ENCODE data around the gene COX7B2. TPM values are rescaled to one million over a fixed set of nuclear protein-coding genes. Genes with fewer than 3 reads are reported as not detected.

COX7B2 gene
- polyA plus RNA-seq, 1 experiment: not detected

- no peak overlapping the region for H3K27ac ChIP-seq (ENCODE audit: low read depth, low read length)
- no peak for DNase-seq (ENCODE audit: low read depth, low spot score)
- CTCF ChIA-PET: interaction anchor here (0.9 to 2.2 kb wide), 4 partner anchors 10 to 464 kb away, joined by 3 to 8 read pairs (median 6); no protein-coding TSS in a partner anchor
- no peak for TF ChIP-seq CTCF (IDR thresholded peaks at IDR 0.05; ENCODE audit: low read depth, low read length)
- POLR2A ChIA-PET: no interaction called here
- H3K4me3 ChIP-seq (ENCODE audit: low read depth, low read length): no peak overlapping the region
- no peaks in the 10 kb centered on the region for H3K27me3 ChIP-seq (ENCODE audit: control insufficient read depth, insufficient read depth, low read length)
- no peaks in the 10 kb centered on the region for H3K9me3 ChIP-seq (ENCODE audit: control insufficient read depth, insufficient read depth, low read length)
Observed at GRCh38 chr4:46922205-46922604, 13.2 kb upstream of the COX7B2 start.

- no peak overlapping the region for H3K27ac ChIP-seq (ENCODE audit: low read depth, low read length)
- ChIA-PET POLR2A (no interaction called here), CTCF (no interaction called here)
- TF ChIP-seq CTCF (IDR thresholded peaks at IDR 0.05; ENCODE audit: low read depth, low read length): no peak
- no peak overlapping the region for H3K4me3 ChIP-seq (ENCODE audit: low read depth, low read length)
- no peaks in the 10 kb centered on the region for H3K27me3 ChIP-seq (ENCODE audit: control insufficient read depth, insufficient read depth, low read length)
- no peak for DNase-seq (ENCODE audit: low read depth, low spot score)
- no peaks in the 10 kb centered on the region for H3K9me3 ChIP-seq (ENCODE audit: control insufficient read depth, insufficient read depth, low read length)
Observed at GRCh38 chr4:46908148-46908547, 897 bp downstream of the COX7B2 start.

DNA sequence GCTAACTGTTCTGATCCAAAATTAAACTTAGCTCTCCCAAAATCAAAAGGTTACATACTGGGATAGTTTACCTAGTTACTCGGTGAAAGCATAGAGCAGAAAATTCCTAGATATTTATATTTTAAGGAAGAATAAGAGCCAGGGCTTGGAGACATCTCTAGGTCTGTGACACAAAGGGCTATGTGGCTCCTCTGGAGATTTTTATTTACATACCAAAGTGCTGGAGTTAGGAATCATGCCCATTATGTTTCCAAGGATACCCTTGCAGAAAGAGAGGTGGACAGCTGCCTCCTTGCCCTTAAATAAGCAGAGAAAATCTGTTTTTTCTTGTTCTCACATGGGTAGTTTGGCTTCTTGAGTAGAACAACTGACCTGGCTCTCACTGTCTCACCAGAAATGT is 9.0 kb downstream of the COX7B2 start:
- ChIA-PET POLR2A (no interaction called here), CTCF (no interaction called here)
- no peak overlapping the region for H3K27ac ChIP-seq (ENCODE audit: low read depth, low read length)

DNA sequence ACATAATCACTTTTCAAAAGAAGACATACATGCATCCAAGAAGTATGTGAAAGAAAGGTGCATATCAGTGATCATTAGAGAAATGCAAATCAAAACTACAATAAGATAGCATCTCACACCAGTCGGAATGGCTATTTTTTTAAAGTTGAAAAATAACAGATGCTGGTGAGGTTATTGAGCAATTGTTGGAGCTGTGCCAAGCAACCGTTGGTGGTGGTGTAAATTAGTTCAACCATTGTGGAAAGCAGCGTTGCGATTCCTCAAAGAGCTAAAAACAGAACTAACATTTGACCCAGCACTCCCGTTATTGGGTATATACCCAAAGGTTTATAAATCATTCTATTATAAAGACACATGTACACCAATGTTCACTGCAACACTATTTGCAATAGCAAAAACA is 14.2 kb downstream of the COX7B2 start:
- DNase-seq (ENCODE audit: low read depth, low spot score): no peak
- CTCF ChIA-PET: interaction anchor here (0.5 to 1.0 kb wide), 2 partner anchors 51 to 590 kb away, joined by 3 to 4 read pairs; no protein-coding TSS in a partner anchor
- TF ChIP-seq CTCF (IDR thresholded peaks at IDR 0.05; ENCODE audit: low read depth, low read length): no peak

More for the DNA sequence above, 9.0 kb downstream of the COX7B2 start:
- TF ChIP-seq CTCF (IDR thresholded peaks at IDR 0.05; ENCODE audit: low read depth, low read length): no peak
- Histone ChIP-seq H3K9me3 (ENCODE audit: control insufficient read depth, insufficient read depth, low read length) (no peaks in the 10 kb centered on the region), H3K4me3 (ENCODE audit: low read depth, low read length) (no peak overlapping the region), H3K27me3 (ENCODE audit: control insufficient read depth, insufficient read depth, low read length) (peaks cover 5% of the 10 kb centered on the region)
- DNase-seq (ENCODE audit: low read depth, low spot score): no peak

DNA sequence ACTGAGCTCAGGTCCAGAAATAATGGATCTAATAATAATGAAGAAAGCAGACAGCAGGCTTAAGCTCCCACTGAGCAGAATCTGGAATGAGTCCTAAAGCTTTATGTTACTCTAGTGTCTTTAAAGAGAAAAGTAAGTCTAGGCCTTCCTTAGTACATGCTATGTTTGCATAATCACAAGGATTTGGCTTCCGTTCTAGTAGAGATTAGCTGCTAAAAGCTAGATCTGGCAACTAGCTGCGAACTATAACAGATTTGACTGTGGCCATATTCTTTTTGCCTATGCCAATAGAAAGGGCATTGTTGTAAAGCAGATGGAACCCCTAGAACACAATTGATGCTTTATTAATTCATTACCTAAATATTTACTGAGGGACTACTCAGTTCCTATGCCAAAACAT is 19.0 kb downstream of the COX7B2 start:
- TF ChIP-seq CTCF (IDR thresholded peaks at IDR 0.05; ENCODE audit: low read depth, low read length): no peak
- DNase-seq (ENCODE audit: low read depth, low spot score): no peak
- no peaks in the 10 kb centered on the region for H3K9me3 ChIP-seq (ENCODE audit: control insufficient read depth, insufficient read depth, low read length)
- no peak overlapping the region for H3K27ac ChIP-seq (ENCODE audit: low read depth, low read length)
- H3K27me3 ChIP-seq (ENCODE audit: control insufficient read depth, insufficient read depth, low read length): no peaks in the 10 kb centered on the region
- H3K4me3 ChIP-seq (ENCODE audit: low read depth, low read length): no peak overlapping the region
- CTCF ChIA-PET: no interaction called here
- POLR2A ChIA-PET: no interaction called here

More for the DNA sequence above, 14.2 kb downstream of the COX7B2 start:
- Histone ChIP-seq H3K9me3 (ENCODE audit: control insufficient read depth, insufficient read depth, low read length) (no peaks in the 10 kb centered on the region), H3K27ac (ENCODE audit: low read depth, low read length) (no peak overlapping the region), H3K27me3 (ENCODE audit: control insufficient read depth, insufficient read depth, low read length) (no peaks in the 10 kb centered on the region), H3K4me3 (ENCODE audit: low read depth, low read length) (no peak overlapping the region)
- POLR2A ChIA-PET: no interaction called here
